ENCODE measurements around the gene GTPBP6.

Gene GTPBP6, protein sequence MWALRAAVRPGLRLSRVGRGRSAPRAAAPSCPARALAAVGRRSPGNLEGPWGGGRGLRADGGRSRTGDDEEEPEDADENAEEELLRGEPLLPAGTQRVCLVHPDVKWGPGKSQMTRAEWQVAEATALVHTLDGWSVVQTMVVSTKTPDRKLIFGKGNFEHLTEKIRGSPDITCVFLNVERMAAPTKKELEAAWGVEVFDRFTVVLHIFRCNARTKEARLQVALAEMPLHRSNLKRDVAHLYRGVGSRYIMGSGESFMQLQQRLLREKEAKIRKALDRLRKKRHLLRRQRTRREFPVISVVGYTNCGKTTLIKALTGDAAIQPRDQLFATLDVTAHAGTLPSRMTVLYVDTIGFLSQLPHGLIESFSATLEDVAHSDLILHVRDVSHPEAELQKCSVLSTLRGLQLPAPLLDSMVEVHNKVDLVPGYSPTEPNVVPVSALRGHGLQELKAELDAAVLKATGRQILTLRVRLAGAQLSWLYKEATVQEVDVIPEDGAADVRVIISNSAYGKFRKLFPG

GRCh38 chrX:318739-319578 is at the start of gene GTPBP6:
TSS of gene GTPBP6 (minus strand) at chrX:318796. CDS start at chrX:318787, 9 bp downstream.
- no peak for DNase-seq

GRCh38 chrX:367866-368265 is 49.3 kb upstream of the GTPBP6 start:
- DNase-seq = no peak

DNA sequence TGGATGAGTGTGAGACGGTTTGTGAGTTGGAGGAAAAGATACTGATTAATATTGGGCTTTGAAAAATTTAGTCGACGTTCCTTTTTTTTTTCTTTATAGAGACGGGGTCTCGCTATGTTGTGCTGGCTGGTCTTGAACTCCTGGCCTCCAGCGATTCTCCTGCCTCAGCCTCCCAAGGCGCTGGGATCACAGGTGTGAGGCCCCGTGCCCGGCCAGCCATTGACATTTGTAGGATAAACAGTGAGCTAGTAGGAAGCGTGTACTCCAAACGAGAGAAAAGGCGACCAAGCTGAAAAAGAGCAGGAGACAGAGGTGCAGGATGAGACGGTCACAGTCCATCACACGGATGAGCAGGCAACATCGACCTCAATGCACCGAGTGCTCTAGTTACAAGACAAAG is 48.8 kb upstream of the GTPBP6 start:
- DNase-seq = no peak

DNA sequence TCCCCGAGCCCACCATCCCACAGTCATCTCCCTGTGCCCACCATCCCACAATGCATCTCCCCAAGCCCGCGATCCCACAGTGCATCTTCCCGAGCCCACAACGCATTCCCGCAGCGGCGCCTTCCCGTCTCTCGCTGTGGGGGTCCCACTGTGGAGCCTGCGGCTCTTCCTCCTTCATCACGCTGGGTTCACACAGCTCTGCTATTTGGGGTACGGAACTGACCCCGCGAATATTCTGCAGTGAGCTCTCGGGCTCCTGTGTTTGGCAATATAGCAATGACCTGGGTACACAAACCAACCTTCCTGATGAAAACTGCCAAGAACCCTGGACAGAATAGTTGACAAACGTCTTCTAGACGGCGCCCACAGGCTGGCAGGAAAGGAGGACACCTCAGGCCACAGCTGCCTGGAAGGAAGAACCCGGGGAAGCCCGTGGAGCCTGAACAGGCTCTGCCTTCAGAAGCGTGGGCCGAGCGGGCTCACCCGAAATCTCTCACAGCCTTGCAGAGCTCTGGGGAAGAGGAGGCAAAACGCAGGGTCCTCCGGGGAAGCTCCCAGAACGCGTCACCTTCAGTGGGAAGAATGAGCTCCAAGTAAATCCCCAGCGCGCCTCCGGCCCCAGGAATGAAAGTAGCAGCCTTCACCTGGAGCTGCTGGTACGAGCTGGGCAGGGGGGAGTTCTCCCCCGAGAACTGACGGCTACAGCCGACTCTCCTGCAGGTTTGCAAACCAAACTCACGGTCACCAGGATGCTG is 45.2 kb upstream of the GTPBP6 start:
- no peak for DNase-seq

GRCh38 chrX:362937-363620 is 44.5 kb upstream of the GTPBP6 start:
- DNase-seq = no peak

- no peak for DNase-seq
Measured at GRCh38 chrX:362351-362750, 43.8 kb upstream of the GTPBP6 start.

GRCh38 chrX:361231-362145 is 42.9 kb upstream of the GTPBP6 start:
- DNase-seq = no peak

- no peak for DNase-seq
Measured at GRCh38 chrX:360496-361150, 42.0 kb upstream of the GTPBP6 start.

DNA sequence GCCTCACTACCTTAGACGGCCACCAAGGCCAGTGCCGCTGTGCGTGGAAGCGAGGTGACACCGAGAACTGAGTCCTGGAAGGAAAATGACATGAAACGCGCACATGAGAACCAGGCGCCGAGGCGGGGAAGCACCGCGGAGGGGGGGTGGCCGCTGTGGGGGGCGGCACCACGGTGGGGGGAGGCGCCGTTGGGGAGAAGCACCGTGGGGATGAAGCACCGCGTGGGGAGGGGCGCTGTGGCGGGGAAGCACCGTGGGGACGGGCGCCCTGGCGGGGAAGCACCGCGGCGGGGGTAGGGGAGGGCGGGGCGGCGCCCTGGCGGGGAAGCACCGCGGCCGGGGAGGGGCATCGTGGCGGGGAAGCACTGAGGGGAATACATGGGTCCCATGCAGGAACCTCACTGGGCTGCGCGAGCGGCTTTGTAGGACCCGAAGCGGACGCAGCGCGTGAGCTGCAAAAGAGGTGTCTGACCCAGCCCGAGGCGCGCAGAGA is 40.1 kb upstream of the GTPBP6 start:
- DNase-seq = no peak

DNA sequence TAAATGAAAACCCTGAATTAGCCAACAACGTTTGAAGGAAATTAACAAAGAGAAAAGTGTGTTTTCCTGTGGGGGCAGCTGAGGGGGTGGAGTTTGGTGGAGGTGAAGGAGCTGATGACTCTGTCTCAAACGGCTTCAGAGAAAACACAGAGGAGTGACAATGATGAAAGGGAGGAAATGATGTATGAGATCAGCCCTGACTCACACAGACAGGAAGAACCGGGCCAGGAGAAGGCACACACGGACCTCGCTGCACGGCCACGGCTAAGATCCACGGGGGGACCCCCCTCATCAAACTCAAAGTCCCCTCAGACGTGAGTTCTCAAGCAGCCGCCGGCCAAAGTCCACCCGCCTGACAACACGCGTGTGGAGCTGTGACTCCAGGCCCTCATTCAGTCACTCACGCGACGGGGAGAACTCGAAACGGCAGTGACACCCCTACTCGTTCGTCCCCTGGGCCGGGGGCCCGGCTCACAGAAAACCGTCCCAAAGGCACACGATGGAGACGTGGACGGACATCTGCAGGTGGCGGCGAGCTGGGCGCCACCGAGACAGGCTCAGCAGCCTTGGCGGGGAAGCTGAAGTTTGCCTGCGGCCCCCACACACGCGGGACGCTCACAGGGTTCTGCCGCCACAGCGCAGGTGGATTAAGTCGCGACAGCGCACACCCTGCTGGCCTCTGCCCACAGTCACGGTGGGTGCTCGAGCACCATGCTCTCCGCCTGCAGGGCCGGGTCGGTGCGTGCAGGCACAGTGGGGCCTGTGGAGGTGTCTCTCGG is 39.3 kb upstream of the GTPBP6 start:
- no peak for DNase-seq

- DNase-seq = no peak
Measured at GRCh38 chrX:357035-357692, 38.6 kb upstream of the GTPBP6 start.

DNA sequence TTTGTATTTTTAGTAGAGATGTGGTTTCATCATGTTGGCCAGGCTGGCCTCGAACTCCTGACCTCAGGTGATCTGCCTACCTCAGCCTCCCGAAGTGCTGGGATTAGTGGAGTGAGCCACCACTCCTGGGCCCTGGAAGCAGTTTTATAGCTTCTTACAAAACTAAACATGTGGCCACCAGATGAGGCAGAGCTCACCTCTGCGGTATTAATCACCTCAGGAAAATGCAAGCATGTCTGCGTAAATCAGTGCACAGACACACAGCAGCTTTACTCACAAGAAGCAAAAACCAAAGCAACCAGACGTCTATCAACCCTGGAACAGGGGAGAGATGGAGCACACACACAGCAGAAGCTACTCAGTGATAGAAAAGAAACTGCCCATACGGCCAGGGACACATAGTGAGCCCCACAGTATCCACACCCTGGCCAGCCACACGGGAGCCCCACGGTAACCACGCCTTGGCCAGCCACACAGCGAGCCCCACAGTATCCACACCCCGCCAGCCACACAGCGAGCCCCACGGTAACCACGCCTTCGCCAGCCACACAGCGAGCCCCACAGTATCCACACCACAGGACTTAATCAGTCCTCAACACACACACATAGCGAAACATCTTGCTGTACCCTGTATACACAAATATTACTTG is 37.9 kb upstream of the GTPBP6 start:
- DNase-seq = no peak

GRCh38 chrX:355329-356050 is 36.9 kb upstream of the GTPBP6 start:
- DNase-seq = no peak

GRCh38 chrX:353566-354535 is 35.3 kb upstream of the GTPBP6 start:
- no peak for DNase-seq

DNA sequence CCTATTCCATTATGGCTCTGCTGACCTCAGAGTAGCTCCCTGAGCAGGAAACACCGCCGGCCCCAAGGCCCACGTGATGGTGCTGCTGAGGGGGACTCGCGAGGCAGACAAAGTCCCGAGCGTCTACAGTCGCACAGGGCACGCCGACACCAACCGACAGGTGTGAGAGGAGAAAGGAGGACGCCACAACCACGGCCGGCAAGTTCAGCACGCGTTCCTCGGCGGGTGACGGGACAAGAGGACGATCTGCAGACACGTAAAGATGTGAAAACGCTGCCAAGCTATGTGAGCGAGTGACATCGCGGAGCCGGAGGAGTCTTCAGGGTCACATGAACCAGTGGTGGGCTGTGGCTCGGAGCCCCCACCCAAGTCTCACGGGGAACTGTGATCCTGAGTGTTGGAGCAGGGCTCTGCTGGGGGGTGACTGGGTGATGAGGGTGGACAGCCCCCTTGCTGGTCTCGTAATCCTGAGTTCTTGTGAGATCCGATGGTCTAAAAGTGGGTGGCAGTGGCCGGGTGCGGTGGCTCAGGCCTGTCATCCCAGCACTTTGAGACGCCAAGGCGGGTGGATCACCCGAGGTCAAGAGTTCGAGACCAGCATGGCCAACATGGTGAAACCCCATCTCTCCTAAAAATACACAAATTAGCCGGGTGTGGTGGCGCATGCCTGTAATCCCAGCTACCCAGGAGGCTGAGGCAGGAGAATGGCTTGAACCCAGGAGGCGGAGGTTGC is 34.2 kb upstream of the GTPBP6 start:
- no peak for DNase-seq

DNA sequence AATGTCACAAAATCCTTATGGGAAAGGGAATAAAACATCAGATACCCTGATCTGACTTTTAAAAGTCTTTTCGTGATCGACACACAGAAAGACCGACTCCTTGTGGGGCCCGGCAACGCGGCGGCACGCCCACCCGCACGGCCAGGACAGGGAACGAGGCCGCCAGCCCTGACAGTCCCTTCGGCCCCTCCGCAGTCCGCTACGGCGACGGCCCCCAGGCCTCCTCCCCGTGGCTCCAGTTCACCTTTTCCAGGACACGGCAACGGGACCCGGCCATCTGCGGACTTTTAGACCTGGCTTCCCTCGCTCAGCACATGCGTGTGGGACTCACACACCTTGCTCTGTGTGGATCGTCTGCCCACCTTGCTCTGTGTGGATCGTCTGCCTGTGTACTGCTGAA is 33.6 kb upstream of the GTPBP6 start:
- no peak for DNase-seq

Data from NCI-H1694 treated with DMSO at 0.1 percent for 48 hours (cell line).